Adipocyte (in vitro differentiated cells): ENCODE data around the gene SEC16A.
A peak's percentile ranks its signal among the peaks of the same experiment; 100 is the strongest.

Experiments used
- DNase-seq: peaks from one replicate; pipeline ENCODE4 v3.0.0-alpha.2; 2015; ENCODE audit warnings: low read depth
- H3K27me3 ChIP-seq: replicated peaks from 2 replicates; pipeline ENCODE4 v1.7.0; 2013; ENCODE audit warnings: mild to moderate bottlenecking, low read length, moderate library complexity; ENCODE audit not compliant: control insufficient read depth, insufficient read depth
- H3K36me3 ChIP-seq: 2 replicates; pipeline ENCODE4 v1.7.0; 2013; ENCODE audit warnings: low read length, mild to moderate bottlenecking, moderate library complexity; ENCODE audit not compliant: control insufficient read depth, insufficient read depth, severe bottlenecking
- H3K4me1 ChIP-seq: 2 replicates; pipeline ENCODE4 v1.7.0; 2013; ENCODE audit warnings: mild to moderate bottlenecking, low read length, moderate library complexity; ENCODE audit not compliant: control insufficient read depth, insufficient read depth
- H3K4me3 ChIP-seq: 2 replicates; pipeline ENCODE4 v1.7.0; 2013; ENCODE audit warnings: mild to moderate bottlenecking, low read length, moderate library complexity
- H3K9ac ChIP-seq: 2 replicates; pipeline ENCODE4 v1.7.0; 2013; ENCODE audit warnings: mild to moderate bottlenecking, low read length, moderate library complexity
- H3K9me3 ChIP-seq: 2 replicates; pipeline ENCODE4 v1.7.0; 2013; ENCODE audit warnings: mild to moderate bottlenecking, low read length, moderate library complexity; ENCODE audit not compliant: control insufficient read depth

SEC16A gene

DNA sequence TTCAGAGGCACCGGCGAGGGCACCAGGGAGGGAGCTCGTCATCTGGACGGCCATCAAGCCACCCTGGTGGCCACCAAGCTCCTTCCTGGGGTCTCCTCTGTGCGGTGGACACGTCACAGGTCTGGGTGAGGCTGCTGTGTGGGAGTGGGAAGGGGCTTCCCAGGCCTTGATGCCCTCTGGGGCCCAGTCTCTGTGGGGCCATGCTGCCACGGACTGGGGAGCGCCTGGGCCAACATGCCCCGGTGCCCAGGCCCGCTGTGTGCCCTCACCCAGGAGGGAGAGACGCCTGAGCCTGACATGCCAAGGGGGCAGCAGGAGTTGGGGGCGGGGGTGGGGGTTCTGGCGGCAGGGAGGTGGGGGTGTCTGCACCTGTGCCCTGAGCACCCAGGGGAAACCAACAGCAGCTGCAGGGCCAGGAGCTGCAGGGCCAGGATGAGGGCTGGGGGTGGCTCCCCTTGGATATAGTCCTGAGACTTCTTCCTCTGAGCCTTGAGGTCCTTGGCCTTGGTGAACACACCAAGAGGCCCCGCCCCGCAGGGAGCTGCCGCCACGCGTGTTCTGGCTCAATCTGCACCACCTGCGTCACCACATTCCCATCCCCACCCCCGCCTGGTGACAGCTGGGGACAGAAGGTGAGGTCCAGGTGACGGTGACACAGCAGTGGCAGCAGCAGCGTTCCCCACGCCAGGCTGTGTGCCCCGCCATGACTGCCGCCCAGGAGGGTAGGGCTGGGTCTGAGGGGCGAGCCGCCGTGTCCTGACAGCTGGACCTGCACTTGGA, 15.3 kb upstream of the SEC16A start:
- Histone ChIP-seq H3K4me3 (no peak overlapping the region), H3K27me3 (no peaks in the 10 kb centered on the region), H3K9me3 (no peaks in the 10 kb centered on the region), H3K4me1 (no peaks in the 10 kb centered on the region), H3K36me3 (peaks cover 58% of the 10 kb centered on the region), H3K9ac (no peak overlapping the region)
- DNase-seq, result no peak

- Histone ChIP-seq H3K36me3 (peaks cover 51% of the 10 kb centered on the region), H3K4me1 (no peaks in the 10 kb centered on the region), H3K9me3 (no peaks in the 10 kb centered on the region), H3K4me3 (no peak overlapping the region), H3K27me3 (no peaks in the 10 kb centered on the region), H3K9ac (no peak overlapping the region)
- no peak for DNase-seq
Observed at GRCh38 chr9:136496801-136497620, 14.2 kb upstream of the SEC16A start.

- Histone ChIP-seq H3K36me3 (peaks cover 45% of the 10 kb centered on the region), H3K9me3 (no peaks in the 10 kb centered on the region), H3K27me3 (no peaks in the 10 kb centered on the region), H3K9ac (no peak overlapping the region), H3K4me1 (no peaks in the 10 kb centered on the region), H3K4me3 (no peak overlapping the region)
- no peak for DNase-seq
Observed at GRCh38 chr9:136496181-136496580, 13.3 kb upstream of the SEC16A start.

- Histone ChIP-seq H3K9ac (no peak overlapping the region), H3K4me1 (no peaks in the 10 kb centered on the region), H3K4me3 (no peak overlapping the region), H3K27me3 (peaks cover 4% of the 10 kb centered on the region), H3K36me3 (peaks cover 38% of the 10 kb centered on the region), H3K9me3 (no peaks in the 10 kb centered on the region)
- no peak for DNase-seq
Observed at GRCh38 chr9:136495238-136495800, 12.5 kb upstream of the SEC16A start.

DNA sequence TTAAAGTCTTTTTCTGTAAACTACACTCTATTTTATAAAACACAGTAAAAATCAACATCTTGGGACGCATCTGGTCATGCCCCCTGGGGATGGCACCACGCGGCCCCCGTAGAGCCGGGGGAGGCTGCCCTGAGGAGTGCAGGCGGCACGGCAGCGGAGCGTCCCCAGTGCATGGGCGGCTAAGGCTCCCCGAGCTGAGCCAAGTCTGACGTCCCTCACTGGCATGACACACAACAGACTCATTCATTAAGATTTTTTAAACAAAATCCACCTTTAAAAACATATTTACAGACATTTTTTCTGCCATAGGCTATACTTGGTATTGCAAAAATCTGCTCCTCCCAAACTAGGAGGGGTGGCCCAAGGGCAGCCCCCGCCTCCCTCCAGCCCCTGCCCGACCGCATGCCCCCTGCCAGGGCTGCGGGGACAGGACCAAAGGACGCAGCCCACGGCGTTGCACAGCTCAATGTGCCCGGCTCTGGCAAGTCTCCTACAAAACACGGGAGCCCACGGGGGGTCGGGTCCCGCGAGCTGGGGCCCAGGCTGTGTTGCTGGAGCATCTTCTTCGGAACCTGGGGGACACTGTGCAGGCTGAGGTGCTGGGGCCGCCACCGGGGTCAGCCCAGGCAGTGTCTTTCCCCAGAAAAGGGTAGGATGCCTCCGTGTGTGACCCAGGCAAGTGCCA, 11.8 kb upstream of the SEC16A start:
- H3K36me3 ChIP-seq, result peaks cover 32% of the 10 kb centered on the region
- H3K4me1 ChIP-seq, result no peaks in the 10 kb centered on the region
- DNase-seq, result peak; percentile 59
- no peaks in the 10 kb centered on the region for H3K9me3 ChIP-seq
- H3K4me3 ChIP-seq, result no peak overlapping the region
- peaks cover 6% of the 10 kb centered on the region for H3K27me3 ChIP-seq
- H3K9ac ChIP-seq, result no peak overlapping the region

GRCh38 chr9:136494012-136494411, 11.2 kb upstream of the SEC16A start:
- no peak for DNase-seq
- Histone ChIP-seq H3K4me1 (no peaks in the 10 kb centered on the region), H3K27me3 (peaks cover 12% of the 10 kb centered on the region), H3K36me3 (peaks cover 25% of the 10 kb centered on the region), H3K9ac (no peak overlapping the region), H3K9me3 (no peaks in the 10 kb centered on the region), H3K4me3 (no peak overlapping the region)

GRCh38 chr9:136493567-136493971, 10.7 kb upstream of the SEC16A start:
- peaks cover 21% of the 10 kb centered on the region for H3K36me3 ChIP-seq
- no peaks in the 10 kb centered on the region for H3K4me1 ChIP-seq
- peaks cover 14% of the 10 kb centered on the region for H3K27me3 ChIP-seq
- H3K9ac ChIP-seq, result no peak overlapping the region
- no peaks in the 10 kb centered on the region for H3K9me3 ChIP-seq
- no peak overlapping the region for H3K4me3 ChIP-seq
- DNase-seq, result no peak

DNA sequence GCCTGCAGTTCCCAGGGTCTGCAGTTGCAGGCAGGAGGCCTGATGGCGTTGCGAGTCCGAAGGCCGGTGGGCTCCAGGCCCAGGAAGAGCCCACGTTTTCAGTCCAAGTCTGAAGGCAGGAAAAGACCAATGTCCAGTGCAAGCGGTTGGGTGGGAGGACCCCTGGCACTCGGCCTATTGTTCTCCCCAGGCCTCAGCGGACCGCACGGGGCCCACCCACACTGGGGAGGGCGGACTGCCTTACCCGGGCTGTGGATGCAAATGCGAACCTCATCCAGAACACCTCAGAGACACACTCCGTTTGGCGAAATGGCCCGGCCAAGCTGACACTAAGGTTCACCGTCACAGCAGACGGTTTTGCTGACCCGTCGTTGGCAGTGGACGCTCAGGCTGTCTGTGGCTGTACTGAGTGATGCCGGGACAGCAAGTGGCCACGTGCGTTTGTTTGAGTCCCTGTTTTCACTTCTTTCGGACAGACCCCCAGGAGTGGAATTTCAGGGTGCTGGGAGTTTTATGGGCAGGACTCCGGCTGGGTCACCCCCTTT, 10.2 kb upstream of the SEC16A start:
- H3K4me3 ChIP-seq, result no peak overlapping the region
- no peak for DNase-seq
- no peaks in the 10 kb centered on the region for H3K4me1 ChIP-seq
- H3K9me3 ChIP-seq, result no peaks in the 10 kb centered on the region
- H3K36me3 ChIP-seq, result peaks cover 17% of the 10 kb centered on the region
- H3K9ac ChIP-seq, result no peak overlapping the region
- H3K27me3 ChIP-seq, result peaks cover 20% of the 10 kb centered on the region

- H3K4me1 ChIP-seq, result peaks cover 2% of the 10 kb centered on the region
- no peaks in the 10 kb centered on the region for H3K36me3 ChIP-seq
- H3K9ac ChIP-seq, result no peak overlapping the region
- no peak for DNase-seq
- no peak overlapping the region for H3K4me3 ChIP-seq
- peaks cover 33% of the 10 kb centered on the region for H3K27me3 ChIP-seq
- no peaks in the 10 kb centered on the region for H3K9me3 ChIP-seq
Observed at GRCh38 chr9:136489731-136490130, 6.9 kb upstream of the SEC16A start.

- H3K27me3 ChIP-seq, result peaks cover 33% of the 10 kb centered on the region
- no peak overlapping the region for H3K9ac ChIP-seq
- H3K9me3 ChIP-seq, result no peaks in the 10 kb centered on the region
- no peak overlapping the region for H3K4me3 ChIP-seq
- peak; percentile 76 for DNase-seq
- peaks cover 9% of the 10 kb centered on the region for H3K4me1 ChIP-seq
- H3K36me3 ChIP-seq, result no peaks in the 10 kb centered on the region
Observed at GRCh38 chr9:136488247-136489214, 5.7 kb upstream of the SEC16A start.
